GM10248 (cell line): ENCODE results near the gene PSAP.

ENCODE experiments used
- CTCF ChIA-PET: fragments of 300-600 bp; sonication (Branson Sonifier 250); formaldehyde crosslinking; extraction: SDS; loops from one replicate; lab custom pipeline; 2021; ENCODE audit warnings: antibody characterized with exemption; lab: Yijun Ruan, JAX
- POLR2A ChIA-PET: fragments of 350-650 bp; sonication (Branson Sonifier 250); formaldehyde crosslinking; extraction: SDS; loops from one replicate; lab custom pipeline; 2020; ENCODE audit warnings: antibody characterized with exemption; lab: Yijun Ruan, JAX
- DNase-seq: peaks from one replicate; pipeline ENCODE4 v3.0.0; 2012; ENCODE audit errors: extremely low spot score
- CTCF ChIP-seq: IDR thresholded peaks from 2 replicates; pipeline ENCODE4 v1.5.1; 2012; ENCODE audit warnings: mild to moderate bottlenecking, low read depth; ENCODE audit errors: extremely low read depth, missing control alignments, control extremely low read depth

The PSAP gene

GRCh38 chr10:71790749-71791440, 60.2 kb downstream of the PSAP start:
- no peak for TF ChIP-seq CTCF
- POLR2A ChIA-PET: interaction anchor here (0.6 kb wide), 1 partner anchor 18 kb away, joined by 4 read pairs; the partner anchor contains the start of gene VSIR
- CTCF ChIA-PET: interaction anchor here (1.3 kb wide), 1 partner anchor 95 kb away, joined by 3 read pairs; no protein-coding TSS in a partner anchor
- peak; percentile 65 for DNase-seq

- DNase-seq: no peak
- ChIA-PET CTCF (no interaction called here), POLR2A (no interaction called here)
- TF ChIP-seq CTCF: no peak
Measured at GRCh38 chr10:71789871-71790270, 61.2 kb downstream of the PSAP start.

GRCh38 chr10:71788954-71789353, 62.1 kb downstream of the PSAP start:
- no peak for TF ChIP-seq CTCF
- CTCF ChIA-PET: no interaction called here
- no peak for DNase-seq
- POLR2A ChIA-PET: no interaction called here

DNA sequence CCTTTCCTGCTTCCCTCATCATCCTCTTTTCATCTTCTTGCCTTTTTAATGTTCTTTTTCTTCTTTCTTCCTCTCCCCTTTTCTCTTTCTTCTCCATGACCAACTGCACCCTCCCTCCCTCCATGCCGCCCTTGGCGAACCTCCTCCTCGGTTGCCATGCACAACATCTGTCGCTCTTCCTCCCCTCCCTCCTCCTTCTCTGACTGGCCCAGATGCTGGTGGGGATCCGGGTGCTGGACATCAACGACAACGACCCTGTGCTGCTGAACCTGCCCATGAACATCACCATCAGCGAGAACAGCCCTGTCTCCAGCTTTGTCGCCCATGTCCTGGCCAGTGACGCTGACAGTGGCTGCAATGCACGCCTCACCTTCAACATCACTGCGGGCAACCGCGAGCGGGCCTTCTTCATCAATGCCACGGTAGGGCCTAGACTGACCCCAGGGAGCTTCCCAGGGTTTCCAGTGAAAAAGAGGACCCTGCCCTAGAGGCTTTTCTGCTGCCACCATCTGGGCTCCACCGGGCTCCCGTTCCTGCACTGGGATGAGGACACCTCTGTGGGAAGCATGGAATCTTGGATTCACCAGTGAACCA, 66.3 kb downstream of the PSAP start:
- no peak for DNase-seq
- TF ChIP-seq CTCF: no peak
- POLR2A ChIA-PET: no interaction called here
- CTCF ChIA-PET: interaction anchor here (5.2 to 6.0 kb wide), 2 partner anchors 12 to 27 kb away, joined by 20 to 61 read pairs; partner anchors contain the start of gene VSIR

DNA sequence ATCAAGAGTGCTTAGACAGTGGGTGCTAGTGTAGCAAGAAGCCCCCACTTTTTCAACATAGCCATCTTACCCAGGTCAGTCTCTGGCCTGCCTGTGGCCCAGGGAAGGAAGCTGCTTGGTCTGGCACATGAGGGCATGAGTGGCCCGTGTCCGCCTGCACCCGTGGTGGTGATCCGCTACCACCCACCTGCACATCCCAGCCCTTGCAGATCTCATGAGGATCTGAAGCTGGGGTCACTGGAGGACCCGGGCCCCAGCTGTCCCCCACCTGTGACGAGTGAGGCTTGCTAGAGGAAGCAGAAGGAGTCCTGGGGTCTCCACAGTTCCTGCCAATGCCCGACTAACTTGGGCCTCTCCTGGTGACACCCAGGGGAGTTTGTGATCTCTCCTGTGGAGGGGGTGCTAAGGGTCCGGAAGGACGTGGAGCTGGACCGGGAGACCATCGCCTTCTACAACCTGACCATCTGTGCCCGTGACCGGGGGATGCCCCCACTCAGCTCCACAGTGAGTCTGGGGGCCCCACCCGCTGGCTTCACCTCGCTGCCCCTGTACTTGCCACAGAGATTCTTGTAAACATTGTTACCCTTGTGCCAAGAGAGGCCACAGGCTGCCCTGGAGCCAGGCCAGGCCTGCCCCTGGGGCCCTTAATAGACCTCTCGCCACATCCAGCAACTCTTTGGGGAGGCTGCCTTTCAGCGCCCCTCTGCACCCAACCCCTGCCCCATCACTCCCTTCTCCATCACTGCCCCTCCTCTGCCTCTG, 67.0 kb downstream of the PSAP start:
- ChIA-PET CTCF (interaction anchor here (1.0 to 6.0 kb wide), 5 partner anchors 11 to 214 kb away, joined by 3 to 61 read pairs (median 3); partner anchors contain the start of gene VSIR), POLR2A (no interaction called here)
- no peak for TF ChIP-seq CTCF
- DNase-seq: no peak

- POLR2A ChIA-PET: interaction anchor here (0.6 kb wide), 2 partner anchors 23 to 26 kb away, joined by 5 read pairs; no protein-coding TSS in a partner anchor
- DNase-seq: no peak
- CTCF ChIA-PET: interaction anchor here (0.9 to 6.0 kb wide), 8 partner anchors 10 to 213 kb away, joined by 3 to 61 read pairs (median 3); partner anchors contain the start of gene VSIR
- TF ChIP-seq CTCF: no peak
Measured at GRCh38 chr10:71782917-71783490, 68.0 kb downstream of the PSAP start.
